GM06990 (cell line): ENCODE data around the gene LRP1.
A peak's percentile ranks its signal among the peaks of the same experiment; 100 is the strongest.

Experiments
- DNase-seq: peaks from one replicate; pipeline ENCODE4 v3.0.0-alpha.2; 2011; ENCODE audit not compliant: insufficient read length; ENCODE audit errors: extremely low read depth
- H3K27me3 ChIP-seq: replicated peaks from 2 replicates; pipeline ENCODE4 v1.6.0; 2011; ENCODE audit warnings: low read length; ENCODE audit not compliant: control insufficient read depth, insufficient read depth
- H3K36me3 ChIP-seq: 2 replicates; pipeline ENCODE4 v1.5.1; 2011; ENCODE audit warnings: low read length; ENCODE audit not compliant: control insufficient read depth, insufficient read depth
- H3K4me3 ChIP-seq: replicated peaks from 2 replicates; pipeline ENCODE4 v1.5.1; 2011; ENCODE audit warnings: low read depth, mild to moderate bottlenecking, control low read depth, low read length
- TF ChIP-seq, protein P1 (sequence below): IDR thresholded peaks from 2 replicates; pipeline ENCODE4 v1.5.1; 2011; ENCODE audit warnings: low read length, control low read depth, mild to moderate bottlenecking, inconsistent platforms; ENCODE audit not compliant: insufficient read depth, poor library complexity, severe bottlenecking

LRP1 gene

DNA sequence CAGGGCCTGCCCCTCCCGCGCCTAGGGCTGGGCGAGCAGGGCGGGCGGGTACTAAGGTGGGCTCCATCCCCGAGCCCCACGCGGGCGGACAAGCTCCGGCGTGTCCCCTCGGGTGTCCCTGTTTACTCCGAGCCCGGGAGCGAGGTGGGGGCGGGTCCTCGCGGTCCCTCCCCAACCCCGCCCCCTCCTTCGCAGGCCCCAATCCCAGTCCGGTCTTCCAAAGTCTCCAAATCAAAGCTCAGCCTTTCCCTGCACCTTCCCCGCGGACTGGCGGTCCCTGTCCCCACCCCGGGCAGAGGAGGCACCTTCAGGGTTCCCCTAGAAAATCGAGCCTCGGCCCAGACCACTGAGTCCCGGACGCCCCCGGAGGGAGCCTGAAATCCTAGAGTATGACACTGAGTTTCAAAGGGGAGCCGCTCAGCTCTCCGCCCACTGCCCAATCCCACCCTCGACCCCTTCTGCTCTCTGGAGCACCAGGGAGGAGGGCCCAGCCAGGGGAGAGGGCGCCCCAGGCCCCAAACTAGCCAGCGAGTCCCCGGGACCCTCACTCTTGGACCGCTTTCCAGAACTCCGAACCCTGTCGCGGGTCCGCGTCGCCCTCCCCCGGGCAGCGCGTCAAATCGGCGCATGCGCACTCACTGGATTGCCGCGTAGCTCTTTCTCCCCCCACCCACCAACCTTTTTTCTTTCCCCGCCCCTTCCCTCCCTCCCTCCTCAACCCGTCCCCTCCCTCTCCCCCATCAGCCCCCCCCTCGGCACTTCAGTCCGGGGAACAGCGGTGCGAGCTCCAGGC is at the start of gene LRP1:
Gene LRP1, plus strand, starts transcription at position 758 of the 793 bp plus-strand sequence. CDS start 482 bp downstream, outside the sequence.
- peak; percentile 55 for DNase-seq
- TF ChIP-seq, protein P1, sequence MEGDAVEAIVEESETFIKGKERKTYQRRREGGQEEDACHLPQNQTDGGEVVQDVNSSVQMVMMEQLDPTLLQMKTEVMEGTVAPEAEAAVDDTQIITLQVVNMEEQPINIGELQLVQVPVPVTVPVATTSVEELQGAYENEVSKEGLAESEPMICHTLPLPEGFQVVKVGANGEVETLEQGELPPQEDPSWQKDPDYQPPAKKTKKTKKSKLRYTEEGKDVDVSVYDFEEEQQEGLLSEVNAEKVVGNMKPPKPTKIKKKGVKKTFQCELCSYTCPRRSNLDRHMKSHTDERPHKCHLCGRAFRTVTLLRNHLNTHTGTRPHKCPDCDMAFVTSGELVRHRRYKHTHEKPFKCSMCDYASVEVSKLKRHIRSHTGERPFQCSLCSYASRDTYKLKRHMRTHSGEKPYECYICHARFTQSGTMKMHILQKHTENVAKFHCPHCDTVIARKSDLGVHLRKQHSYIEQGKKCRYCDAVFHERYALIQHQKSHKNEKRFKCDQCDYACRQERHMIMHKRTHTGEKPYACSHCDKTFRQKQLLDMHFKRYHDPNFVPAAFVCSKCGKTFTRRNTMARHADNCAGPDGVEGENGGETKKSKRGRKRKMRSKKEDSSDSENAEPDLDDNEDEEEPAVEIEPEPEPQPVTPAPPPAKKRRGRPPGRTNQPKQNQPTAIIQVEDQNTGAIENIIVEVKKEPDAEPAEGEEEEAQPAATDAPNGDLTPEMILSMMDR = no peak
- no peaks in the 10 kb centered on the region for H3K36me3 ChIP-seq
- peak within 1 kb of the TSS; percentile 61 for H3K4me3 ChIP-seq
- peaks cover 4% of the 10 kb centered on the region for H3K27me3 ChIP-seq

DNA sequence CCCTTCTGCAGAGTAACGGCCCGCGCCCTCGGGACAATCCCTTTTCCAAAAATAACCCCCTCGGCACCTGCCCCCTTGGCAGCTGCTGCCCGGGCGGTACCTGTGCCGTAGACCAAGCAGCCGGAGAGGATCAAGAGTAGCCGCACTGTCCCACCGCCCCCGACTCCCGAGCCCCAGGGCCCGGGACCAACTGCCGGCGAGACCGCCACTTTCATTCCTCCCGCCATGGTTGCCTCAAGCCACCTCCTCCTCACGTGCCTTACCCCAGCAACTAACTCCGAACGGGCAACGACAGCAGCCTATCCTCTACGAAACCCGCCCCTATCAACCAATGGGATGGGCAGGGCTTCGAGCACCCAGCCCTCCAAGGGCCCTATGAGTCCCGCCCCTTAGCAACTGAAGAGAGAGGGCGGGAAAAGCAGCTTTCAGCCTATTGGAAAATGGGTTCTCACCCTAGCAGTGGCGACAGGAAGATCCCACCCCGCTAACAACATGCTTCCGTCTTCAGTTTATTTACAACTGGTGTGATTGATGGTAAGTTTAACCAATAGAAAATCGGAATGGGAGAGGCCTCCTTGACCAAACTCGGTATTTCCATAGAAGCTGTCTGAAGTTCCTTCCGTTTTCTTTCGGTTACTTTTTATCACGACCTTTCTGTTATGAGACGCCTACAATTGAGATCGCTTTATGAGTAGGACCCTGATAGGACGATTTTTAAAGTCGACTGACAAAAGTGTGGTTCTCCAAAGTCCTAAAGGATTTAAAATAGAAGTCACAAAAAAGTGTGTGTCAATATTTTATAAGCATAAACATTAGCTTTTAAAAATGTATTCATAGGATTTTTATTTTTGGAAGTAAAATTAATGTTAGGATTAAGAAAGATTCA is 49.5 kb upstream of the LRP1 start, which contains the start of gene NEMP1:
Gene NEMP1, minus strand, starts transcription at position 273 of the 886 bp plus-strand sequence. Its CDS starts 46 bp downstream, at position 227.
- Histone ChIP-seq H3K27me3 (no peaks in the 10 kb centered on the region), H3K36me3 (peaks cover 2% of the 10 kb centered on the region; the same call in 1 of the 2 replicates), H3K4me3 (peak within 1 kb of the TSS; percentile 95)
- TF ChIP-seq, protein P1 = no peak
- peak; percentile 92 for DNase-seq

DNA sequence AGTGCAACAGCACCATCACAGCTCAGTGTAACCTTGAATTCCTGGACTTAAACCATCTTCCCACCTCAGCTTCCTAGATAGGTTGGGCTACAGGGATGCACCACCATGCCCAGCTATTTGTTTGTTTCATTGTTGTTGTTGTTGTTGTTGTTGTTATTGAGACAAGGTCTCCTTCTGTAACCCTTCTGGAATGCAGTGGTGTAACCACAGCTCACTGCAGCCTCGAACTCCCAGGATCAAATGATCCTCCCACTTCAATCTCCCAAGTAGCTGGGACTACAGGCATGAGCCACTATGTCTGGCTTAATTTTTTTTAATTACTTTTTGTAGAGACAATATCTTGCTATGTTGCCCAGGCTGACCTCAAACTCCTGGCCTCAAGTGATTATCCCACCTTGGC is 48.5 kb upstream of the LRP1 start:
- Histone ChIP-seq H3K36me3 (peaks cover 2% of the 10 kb centered on the region; the same call in 1 of the 2 replicates), H3K27me3 (no peaks in the 10 kb centered on the region), H3K4me3 (no peak overlapping the region)
- DNase-seq = no peak
- TF ChIP-seq, protein P1 = no peak

DNA sequence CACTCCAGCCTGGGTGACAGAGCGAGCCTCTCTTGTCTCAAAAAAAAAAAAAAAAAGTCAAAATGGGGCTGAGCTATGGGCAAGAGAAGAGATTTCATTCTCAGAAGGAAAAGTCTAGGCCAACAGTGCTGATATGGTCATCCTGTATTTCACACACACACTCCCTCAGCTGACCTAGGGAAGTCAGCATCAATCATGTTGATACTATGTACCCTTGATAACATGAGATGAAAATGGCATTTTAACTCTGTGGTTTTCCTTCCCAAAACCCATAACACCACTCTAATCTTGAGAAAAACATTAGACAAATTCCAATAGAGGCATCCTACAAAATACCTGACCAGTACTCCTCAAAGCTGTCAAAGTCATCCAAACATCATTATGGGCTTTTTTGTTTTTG is 47.4 kb upstream of the LRP1 start:
- TF ChIP-seq, protein P1 = no peak
- no peak for DNase-seq
- H3K4me3 ChIP-seq = no peak overlapping the region
- peaks cover 2% of the 10 kb centered on the region; the same call in 1 of the 2 replicates for H3K36me3 ChIP-seq
- H3K27me3 ChIP-seq = no peaks in the 10 kb centered on the region

DNA sequence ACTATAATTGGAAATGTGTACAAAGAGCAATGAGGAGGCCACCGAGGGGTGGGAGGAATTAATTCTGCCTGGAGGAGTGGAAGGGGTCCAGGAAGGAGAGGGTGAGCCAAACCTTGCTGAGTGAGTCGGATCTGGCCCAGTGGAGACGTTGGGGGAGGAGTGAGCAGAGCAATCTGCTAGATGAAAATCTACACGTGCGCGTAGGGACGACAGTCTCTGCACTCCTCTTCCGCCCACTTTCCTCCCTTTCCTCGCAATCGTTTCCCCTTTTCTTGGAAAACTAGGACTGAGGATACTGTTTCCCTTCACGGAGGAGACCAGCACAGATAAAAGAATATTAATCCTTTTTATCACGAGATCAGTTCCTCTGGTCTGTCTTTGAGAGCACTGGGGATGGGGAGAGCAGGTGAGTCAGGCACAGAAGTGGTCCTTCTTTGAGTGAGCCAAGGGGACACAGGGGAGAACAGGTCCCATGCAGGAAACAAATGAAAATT is 42.2 kb upstream of the LRP1 start:
- no peak for DNase-seq
- H3K27me3 ChIP-seq = no peaks in the 10 kb centered on the region

More for the DNA sequence above, 42.2 kb upstream of the LRP1 start:
- H3K36me3 ChIP-seq = no peaks in the 10 kb centered on the region
- TF ChIP-seq, protein P1 = no peak
- peak overlapping the region; percentile 84 for H3K4me3 ChIP-seq
